WTC11 (cell line): ENCODE measurements around the gene DOC2A. TPM values are rescaled to one million over a fixed set of nuclear protein-coding genes. Genes with fewer than 3 reads are reported as not detected.

ENCODE experiments used
- ATAC-seq: fragments of 200-7000 bp; cut with Tn5 transposase; 2 replicates; pipeline ENCODE4 v1.10.0; 2021; ENCODE audit warnings: mild to moderate bottlenecking, moderate library complexity
- CTCF ChIA-PET: fragments of 300-600 bp; sonication (Branson Sonifier 250); formaldehyde crosslinking; loops from one replicate; lab custom pipeline; 2021; ENCODE audit warnings: antibody characterized with exemption; lab: Charles Lee
- POLR2A ChIA-PET: fragments of 350-600 bp; sonication (Branson Sonifier 250); formaldehyde crosslinking; loops from one replicate; lab custom pipeline; 2021; ENCODE audit warnings: antibody characterized with exemption; lab: Charles Lee
- DNase-seq: peaks from one replicate; pipeline ENCODE4 v3.0.0; 2021; ENCODE audit warnings: low spot score
- H3K27ac Mint-ChIP-seq: 2 replicates; pipeline ENCODE4 v1.8.0; 2021; ENCODE audit warnings: mixed read lengths
- H3K27me3 Mint-ChIP-seq: 2 replicates; pipeline ENCODE4 v1.8.0; 2021; ENCODE audit warnings: low read depth, mild to moderate bottlenecking, moderate library complexity, mixed read lengths
- H3K36me3 Mint-ChIP-seq: 2 replicates; pipeline ENCODE4 v1.8.0; 2021; ENCODE audit warnings: mixed read lengths
- H3K4me1 Mint-ChIP-seq: 2 replicates; pipeline ENCODE4 v1.8.0; 2022; ENCODE audit warnings: mixed read lengths
- H3K4me3 Mint-ChIP-seq: 2 replicates; pipeline ENCODE4 v1.8.0; 2021; ENCODE audit warnings: mild to moderate bottlenecking, moderate library complexity, mixed read lengths
- H3K9me3 Mint-ChIP-seq: 2 replicates; pipeline ENCODE4 v1.8.0; 2021; ENCODE audit warnings: mixed read lengths
- CREM ChIP-seq: sonication (generic); formaldehyde crosslinking; IDR thresholded peaks from 2 replicates; pipeline ENCODE4 v1.8.1; 2022; ENCODE audit warnings: mild to moderate bottlenecking, missing genetic modification reagents, moderate library complexity
- ETV6 ChIP-seq: sonication (generic); formaldehyde crosslinking; IDR thresholded peaks from 2 replicates; pipeline ENCODE4 v1.8.1; 2022; ENCODE audit warnings: mild to moderate bottlenecking, missing genetic modification reagents
- FOXP1 ChIP-seq: sonication (generic); formaldehyde crosslinking; IDR thresholded peaks from 2 replicates; pipeline ENCODE4 v1.8.0; 2022; ENCODE audit warnings: missing genetic modification reagents, mild to moderate bottlenecking, moderate library complexity, borderline replicate concordance
- GRHL2 ChIP-seq: fragments of 250-450 bp; sonication (Bioruptor Pico); IDR thresholded peaks from 2 replicates; pipeline ENCODE4 v1.8.0; 2022; ENCODE audit warnings: mild to moderate bottlenecking, moderate library complexity; ENCODE audit not compliant: insufficient replicate concordance, severe bottlenecking
- HMGA2 ChIP-seq: fragments of 250-450 bp; sonication (Bioruptor Pico); IDR thresholded peaks from 2 replicates; pipeline ENCODE4 v1.4.0; 2021; ENCODE audit warnings: mild to moderate bottlenecking, moderate library complexity
- JAZF1 ChIP-seq: fragments of 250-450 bp; sonication (Bioruptor Pico); IDR thresholded peaks from 2 replicates; pipeline ENCODE4 v1.9.0; 2021; ENCODE audit warnings: moderate library complexity, mild to moderate bottlenecking, inconsistent platforms
- SMAD3 ChIP-seq: sonication (generic); formaldehyde crosslinking; IDR thresholded peaks from 2 replicates; pipeline ENCODE4 v1.8.0; 2022; ENCODE audit warnings: missing genetic modification reagents, mild to moderate bottlenecking, borderline replicate concordance
- SOX15 ChIP-seq: fragments of 250-450 bp; sonication (Bioruptor Pico); IDR thresholded peaks from 2 replicates; pipeline ENCODE4 v1.9.0; 2021; ENCODE audit warnings: mild to moderate bottlenecking
- SP1 ChIP-seq: sonication (generic); formaldehyde crosslinking; conservative IDR thresholded peaks from 2 replicates; pipeline ENCODE4 v1.8.1; 2022; ENCODE audit warnings: missing genetic modification reagents
- TCF7 ChIP-seq: sonication (generic); formaldehyde crosslinking; IDR thresholded peaks from 2 replicates; pipeline ENCODE4 v1.8.0; 2022; ENCODE audit warnings: mild to moderate bottlenecking, low read depth, missing genetic modification reagents, moderate library complexity
- ZNF416 ChIP-seq: fragments of 250-450 bp; sonication (Bioruptor Pico); IDR thresholded peaks from 2 replicates; pipeline ENCODE4 v1.9.0; 2021; ENCODE audit warnings: mild to moderate bottlenecking, inconsistent platforms
- ZNF671 ChIP-seq: fragments of 250-450 bp; sonication (Bioruptor Pico); IDR thresholded peaks from 2 replicates; pipeline ENCODE4 v1.8.0; 2021; ENCODE audit warnings: mild to moderate bottlenecking
- total RNA-seq: library from RNA; stranded (reverse); gene quantifications from 3 replicates; pipeline ENCODE4 v1.2.3, GENCODE V29; 2021
- TF ChIP-seq, protein P1 (sequence below): sonication (generic); formaldehyde crosslinking; IDR thresholded peaks from 2 replicates; pipeline ENCODE4 v1.8.1; 2023; ENCODE audit warnings: mild to moderate bottlenecking, missing genetic modification reagents
- TF ChIP-seq, protein P2 (sequence below): sonication (generic); formaldehyde crosslinking; IDR thresholded peaks from 2 replicates; pipeline ENCODE4 v1.8.0; 2023; ENCODE audit warnings: missing genetic modification reagents
- TF ChIP-seq, protein P3 (sequence below): fragments of 250-450 bp; sonication (Bioruptor Pico); conservative IDR thresholded peaks from 2 replicates; pipeline ENCODE4 v1.9.0; 2021; ENCODE audit warnings: mild to moderate bottlenecking
- TF ChIP-seq, protein P4 (sequence below): fragments of 250-450 bp; sonication (Bioruptor Pico); IDR thresholded peaks from 2 replicates; pipeline ENCODE4 v1.9.0; 2021; ENCODE audit warnings: mild to moderate bottlenecking, borderline replicate concordance
- TF ChIP-seq, protein P5 (sequence below): sonication (generic); formaldehyde crosslinking; IDR thresholded peaks from 2 replicates; pipeline ENCODE4 v1.8.1; 2023; ENCODE audit warnings: mild to moderate bottlenecking, missing genetic modification reagents, moderate library complexity
- TF ChIP-seq, protein P6 (sequence below): sonication (generic); formaldehyde crosslinking; IDR thresholded peaks from 2 replicates; pipeline ENCODE4 v1.8.0; 2022; ENCODE audit warnings: missing genetic modification reagents

DOC2A gene
- total RNA-seq, 1 experiment from 2014 or later, result 10.8 TPM

DNA sequence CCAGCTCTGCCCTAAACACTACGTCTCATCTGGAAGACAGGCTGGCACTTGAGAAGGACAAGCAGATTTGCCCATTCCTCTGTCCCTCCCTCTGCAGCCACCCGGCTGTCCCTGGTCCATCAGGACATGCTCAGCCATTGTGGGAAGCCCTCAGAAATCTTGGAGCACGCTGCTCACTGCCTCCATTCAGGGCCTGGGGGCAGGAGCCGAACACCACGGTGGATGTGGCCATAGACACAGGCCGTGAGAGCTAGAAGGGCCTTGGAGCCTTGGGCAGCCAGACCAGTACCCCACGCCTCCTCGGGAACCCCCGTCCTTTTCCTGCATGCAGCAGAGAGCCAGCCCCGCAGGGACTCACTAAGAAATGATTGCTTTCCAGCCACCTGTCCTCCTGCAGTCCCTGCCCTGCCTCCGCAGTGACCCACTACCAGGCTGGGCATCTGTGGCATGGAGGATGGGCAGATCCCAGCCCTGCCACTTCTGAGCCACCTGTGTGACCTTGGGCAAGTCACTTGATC is 3.4 kb downstream of the DOC2A start:
- H3K27me3 Mint-ChIP-seq, result peaks cover 21% of the 10 kb centered on the region
- POLR2A ChIA-PET, result no interaction called here
- TF ChIP-seq TCF7 (CRISPR knock-in tag) (no peak), SMAD3 (no peak), SP1 (CRISPR knock-in tag) (no peak)
- TF ChIP-seq, protein P1, sequence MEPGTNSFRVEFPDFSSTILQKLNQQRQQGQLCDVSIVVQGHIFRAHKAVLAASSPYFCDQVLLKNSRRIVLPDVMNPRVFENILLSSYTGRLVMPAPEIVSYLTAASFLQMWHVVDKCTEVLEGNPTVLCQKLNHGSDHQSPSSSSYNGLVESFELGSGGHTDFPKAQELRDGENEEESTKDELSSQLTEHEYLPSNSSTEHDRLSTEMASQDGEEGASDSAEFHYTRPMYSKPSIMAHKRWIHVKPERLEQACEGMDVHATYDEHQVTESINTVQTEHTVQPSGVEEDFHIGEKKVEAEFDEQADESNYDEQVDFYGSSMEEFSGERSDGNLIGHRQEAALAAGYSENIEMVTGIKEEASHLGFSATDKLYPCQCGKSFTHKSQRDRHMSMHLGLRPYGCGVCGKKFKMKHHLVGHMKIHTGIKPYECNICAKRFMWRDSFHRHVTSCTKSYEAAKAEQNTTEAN (CRISPR knock-in tag), result no peak
- TF ChIP-seq, all 79 proteins: peak for 0
- peaks cover 2% of the 10 kb centered on the region; the same call in 1 of the 2 replicates for H3K36me3 Mint-ChIP-seq
- DNase-seq (no peak), ATAC-seq (no peak)
- CTCF ChIA-PET, result interaction anchor here (0.9 to 1.6 kb wide), 3 partner anchors 25 to 48 kb away, joined by 3 to 10 read pairs (median 3); no protein-coding TSS in a partner anchor
- H3K27ac Mint-ChIP-seq, result peak overlapping the region; percentile 78; the same call in 1 of the 2 replicates
- H3K4me1 Mint-ChIP-seq, result peaks cover 18% of the 10 kb centered on the region
- no peak overlapping the region for H3K4me3 Mint-ChIP-seq
- no peaks in the 10 kb centered on the region for H3K9me3 Mint-ChIP-seq

DNA sequence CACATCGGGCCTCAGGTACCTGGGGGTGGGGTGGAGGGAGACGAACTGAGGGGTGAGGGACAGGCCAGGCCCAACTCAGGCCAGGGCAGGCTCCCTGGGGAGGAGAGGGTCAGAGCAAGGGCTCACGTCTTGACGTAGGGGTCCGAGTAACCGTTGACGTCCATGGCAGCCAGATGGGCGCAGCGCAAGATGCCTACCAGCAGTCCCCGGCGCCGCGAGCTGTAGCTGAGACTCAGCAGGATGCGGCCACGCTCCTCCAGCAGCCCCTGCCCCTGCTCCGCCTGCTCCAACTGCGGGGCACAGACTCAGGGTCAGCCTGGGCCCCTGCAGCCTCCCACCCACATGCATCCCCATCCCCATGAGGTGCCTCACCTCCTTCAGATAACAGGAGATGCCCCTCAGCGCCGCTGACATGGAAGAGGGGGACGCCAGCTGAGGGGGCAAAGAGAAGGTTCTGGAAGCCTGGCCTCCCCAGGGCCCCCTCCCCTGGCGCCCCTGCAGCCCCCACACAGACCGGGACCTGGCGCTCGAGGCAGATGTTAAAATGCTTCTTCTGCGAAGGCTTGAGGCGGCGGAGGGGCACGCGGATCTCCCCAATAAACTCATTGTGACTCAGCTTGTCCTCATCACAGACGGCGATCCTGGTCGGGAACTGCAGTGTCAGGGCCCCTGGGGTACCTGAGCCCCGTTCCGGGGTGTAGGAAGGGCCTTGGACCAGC is 4.0 kb downstream of the DOC2A start:
- Mint-ChIP-seq H3K4me3 (no peak overlapping the region), H3K27ac (peak overlapping the region; percentile 70; the same call in 1 of the 2 replicates), H3K36me3 (peaks cover 8% of the 10 kb centered on the region), H3K27me3 (peaks cover 15% of the 10 kb centered on the region), H3K9me3 (no peaks in the 10 kb centered on the region), H3K4me1 (peaks cover 16% of the 10 kb centered on the region)
- CTCF ChIA-PET, result interaction anchor here (0.6 to 1.5 kb wide), 5 partner anchors 25 to 217 kb away, joined by 3 to 10 read pairs (median 5); partner anchors contain the start of gene KIF22
- no peak for TF ChIP-seq SMAD3
- no peak for TF ChIP-seq ZNF416 (CRISPR knock-in tag)
- TF ChIP-seq, protein P2, sequence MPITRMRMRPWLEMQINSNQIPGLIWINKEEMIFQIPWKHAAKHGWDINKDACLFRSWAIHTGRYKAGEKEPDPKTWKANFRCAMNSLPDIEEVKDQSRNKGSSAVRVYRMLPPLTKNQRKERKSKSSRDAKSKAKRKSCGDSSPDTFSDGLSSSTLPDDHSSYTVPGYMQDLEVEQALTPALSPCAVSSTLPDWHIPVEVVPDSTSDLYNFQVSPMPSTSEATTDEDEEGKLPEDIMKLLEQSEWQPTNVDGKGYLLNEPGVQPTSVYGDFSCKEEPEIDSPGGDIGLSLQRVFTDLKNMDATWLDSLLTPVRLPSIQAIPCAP (CRISPR knock-in tag), result no peak
- TF ChIP-seq HMGA2, result no peak
- TF ChIP-seq JAZF1 (CRISPR knock-in tag), result no peak
- TF ChIP-seq SOX15 (CRISPR knock-in tag), result no peak
- TF ChIP-seq, protein P3, sequence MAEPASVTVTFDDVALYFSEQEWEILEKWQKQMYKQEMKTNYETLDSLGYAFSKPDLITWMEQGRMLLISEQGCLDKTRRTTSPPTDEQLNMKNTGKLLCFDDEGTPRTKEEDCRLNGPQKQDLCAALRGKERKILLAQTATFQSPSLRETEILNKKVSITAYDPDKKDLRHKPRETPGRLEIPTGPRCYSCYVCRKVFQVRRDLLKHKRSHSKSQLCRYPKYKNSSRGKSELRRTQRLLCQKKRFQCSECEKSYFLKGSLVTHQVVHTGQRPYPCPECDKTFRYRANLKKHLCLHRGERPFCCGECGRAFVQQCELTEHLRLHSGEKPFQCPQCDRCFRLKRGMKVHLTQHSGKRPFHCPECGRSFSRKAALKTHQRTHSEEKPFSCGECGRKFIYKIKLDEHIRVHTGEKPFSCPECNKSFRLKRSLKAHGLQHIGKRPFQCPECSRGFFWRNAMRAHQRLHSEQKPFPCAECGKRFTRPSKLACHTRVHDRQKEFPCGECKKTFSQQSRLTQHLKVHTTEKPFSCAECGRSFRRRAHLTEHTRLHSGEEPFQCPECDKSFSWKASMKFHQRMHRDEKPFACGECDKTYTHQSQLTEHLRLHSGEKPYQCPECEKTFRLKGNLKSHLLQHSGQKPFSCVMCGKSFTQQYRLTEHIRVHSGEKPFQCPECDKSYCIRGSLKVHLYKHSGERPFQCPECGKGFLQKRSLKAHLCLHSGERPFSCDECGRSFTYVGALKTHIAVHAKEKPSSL, result no peak
- TF ChIP-seq FOXP1 (CRISPR knock-in tag), result no peak
- no peak for TF ChIP-seq GRHL2 (CRISPR knock-in tag)
- TF ChIP-seq ETV6, result no peak
- TF ChIP-seq, protein P4, sequence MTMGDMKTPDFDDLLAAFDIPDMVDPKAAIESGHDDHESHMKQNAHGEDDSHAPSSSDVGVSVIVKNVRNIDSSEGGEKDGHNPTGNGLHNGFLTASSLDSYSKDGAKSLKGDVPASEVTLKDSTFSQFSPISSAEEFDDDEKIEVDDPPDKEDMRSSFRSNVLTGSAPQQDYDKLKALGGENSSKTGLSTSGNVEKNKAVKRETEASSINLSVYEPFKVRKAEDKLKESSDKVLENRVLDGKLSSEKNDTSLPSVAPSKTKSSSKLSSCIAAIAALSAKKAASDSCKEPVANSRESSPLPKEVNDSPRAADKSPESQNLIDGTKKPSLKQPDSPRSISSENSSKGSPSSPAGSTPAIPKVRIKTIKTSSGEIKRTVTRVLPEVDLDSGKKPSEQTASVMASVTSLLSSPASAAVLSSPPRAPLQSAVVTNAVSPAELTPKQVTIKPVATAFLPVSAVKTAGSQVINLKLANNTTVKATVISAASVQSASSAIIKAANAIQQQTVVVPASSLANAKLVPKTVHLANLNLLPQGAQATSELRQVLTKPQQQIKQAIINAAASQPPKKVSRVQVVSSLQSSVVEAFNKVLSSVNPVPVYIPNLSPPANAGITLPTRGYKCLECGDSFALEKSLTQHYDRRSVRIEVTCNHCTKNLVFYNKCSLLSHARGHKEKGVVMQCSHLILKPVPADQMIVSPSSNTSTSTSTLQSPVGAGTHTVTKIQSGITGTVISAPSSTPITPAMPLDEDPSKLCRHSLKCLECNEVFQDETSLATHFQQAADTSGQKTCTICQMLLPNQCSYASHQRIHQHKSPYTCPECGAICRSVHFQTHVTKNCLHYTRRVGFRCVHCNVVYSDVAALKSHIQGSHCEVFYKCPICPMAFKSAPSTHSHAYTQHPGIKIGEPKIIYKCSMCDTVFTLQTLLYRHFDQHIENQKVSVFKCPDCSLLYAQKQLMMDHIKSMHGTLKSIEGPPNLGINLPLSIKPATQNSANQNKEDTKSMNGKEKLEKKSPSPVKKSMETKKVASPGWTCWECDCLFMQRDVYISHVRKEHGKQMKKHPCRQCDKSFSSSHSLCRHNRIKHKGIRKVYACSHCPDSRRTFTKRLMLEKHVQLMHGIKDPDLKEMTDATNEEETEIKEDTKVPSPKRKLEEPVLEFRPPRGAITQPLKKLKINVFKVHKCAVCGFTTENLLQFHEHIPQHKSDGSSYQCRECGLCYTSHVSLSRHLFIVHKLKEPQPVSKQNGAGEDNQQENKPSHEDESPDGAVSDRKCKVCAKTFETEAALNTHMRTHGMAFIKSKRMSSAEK (CRISPR knock-in tag), result no peak
- TF ChIP-seq, protein P5, sequence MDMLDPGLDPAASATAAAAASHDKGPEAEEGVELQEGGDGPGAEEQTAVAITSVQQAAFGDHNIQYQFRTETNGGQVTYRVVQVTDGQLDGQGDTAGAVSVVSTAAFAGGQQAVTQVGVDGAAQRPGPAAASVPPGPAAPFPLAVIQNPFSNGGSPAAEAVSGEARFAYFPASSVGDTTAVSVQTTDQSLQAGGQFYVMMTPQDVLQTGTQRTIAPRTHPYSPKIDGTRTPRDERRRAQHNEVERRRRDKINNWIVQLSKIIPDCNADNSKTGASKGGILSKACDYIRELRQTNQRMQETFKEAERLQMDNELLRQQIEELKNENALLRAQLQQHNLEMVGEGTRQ (CRISPR knock-in tag), result no peak
- TF ChIP-seq CREM, result no peak
- TF ChIP-seq, protein P6, sequence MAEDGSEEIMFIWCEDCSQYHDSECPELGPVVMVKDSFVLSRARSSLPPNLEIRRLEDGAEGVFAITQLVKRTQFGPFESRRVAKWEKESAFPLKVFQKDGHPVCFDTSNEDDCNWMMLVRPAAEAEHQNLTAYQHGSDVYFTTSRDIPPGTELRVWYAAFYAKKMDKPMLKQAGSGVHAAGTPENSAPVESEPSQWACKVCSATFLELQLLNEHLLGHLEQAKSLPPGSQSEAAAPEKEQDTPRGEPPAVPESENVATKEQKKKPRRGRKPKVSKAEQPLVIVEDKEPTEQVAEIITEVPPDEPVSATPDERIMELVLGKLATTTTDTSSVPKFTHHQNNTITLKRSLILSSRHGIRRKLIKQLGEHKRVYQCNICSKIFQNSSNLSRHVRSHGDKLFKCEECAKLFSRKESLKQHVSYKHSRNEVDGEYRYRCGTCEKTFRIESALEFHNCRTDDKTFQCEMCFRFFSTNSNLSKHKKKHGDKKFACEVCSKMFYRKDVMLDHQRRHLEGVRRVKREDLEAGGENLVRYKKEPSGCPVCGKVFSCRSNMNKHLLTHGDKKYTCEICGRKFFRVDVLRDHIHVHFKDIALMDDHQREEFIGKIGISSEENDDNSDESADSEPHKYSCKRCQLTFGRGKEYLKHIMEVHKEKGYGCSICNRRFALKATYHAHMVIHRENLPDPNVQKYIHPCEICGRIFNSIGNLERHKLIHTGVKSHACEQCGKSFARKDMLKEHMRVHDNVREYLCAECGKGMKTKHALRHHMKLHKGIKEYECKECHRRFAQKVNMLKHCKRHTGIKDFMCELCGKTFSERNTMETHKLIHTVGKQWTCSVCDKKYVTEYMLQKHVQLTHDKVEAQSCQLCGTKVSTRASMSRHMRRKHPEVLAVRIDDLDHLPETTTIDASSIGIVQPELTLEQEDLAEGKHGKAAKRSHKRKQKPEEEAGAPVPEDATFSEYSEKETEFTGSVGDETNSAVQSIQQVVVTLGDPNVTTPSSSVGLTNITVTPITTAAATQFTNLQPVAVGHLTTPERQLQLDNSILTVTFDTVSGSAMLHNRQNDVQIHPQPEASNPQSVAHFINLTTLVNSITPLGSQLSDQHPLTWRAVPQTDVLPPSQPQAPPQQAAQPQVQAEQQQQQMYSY (CRISPR knock-in tag), result no peak
- no peak for TF ChIP-seq ZNF671 (CRISPR knock-in tag)
- POLR2A ChIA-PET, result no interaction called here
- ATAC-seq (no peak), DNase-seq (no peak)
